ENCODE results near the gene GPR83.

The GPR83 gene

GRCh38 chr11:94445641-94446040 is 44.4 kb upstream of the GPR83 start:
- Histone ChIP-seq H3K27me3 (ENCODE audit: insufficient read depth, poor library complexity, severe bottlenecking) (no peaks in the 10 kb centered on the region), H3K9me3 (ENCODE audit: severe bottlenecking) (no peaks in the 10 kb centered on the region), H3K4me3 (ENCODE audit: severe bottlenecking) (no peak overlapping the region), H3K36me3 (ENCODE audit: low read depth) (peaks cover 42% of the 10 kb centered on the region), H3K4me1 (ENCODE audit: insufficient read depth, poor library complexity, severe bottlenecking) (peaks cover 17% of the 10 kb centered on the region), H3K27ac (ENCODE audit: poor library complexity, severe bottlenecking) (no peak overlapping the region)
- no peak for DNase-seq (ENCODE audit: low spot score)
- no peak for TF ChIP-seq CTCF (IDR thresholded peaks at IDR 0.05; ENCODE audit: poor library complexity, severe bottlenecking)
- ATAC-seq (ENCODE audit: low read depth) = no peak

- DNase-seq (ENCODE audit: low spot score) = no peak
- H3K9me3 ChIP-seq (ENCODE audit: severe bottlenecking) = no peaks in the 10 kb centered on the region
Observed at GRCh38 chr11:94433049-94433448, 31.8 kb upstream of the GPR83 start.

GRCh38 chr11:94424662-94425061 is 23.4 kb upstream of the GPR83 start:
- TF ChIP-seq CTCF (IDR thresholded peaks at IDR 0.05; ENCODE audit: poor library complexity, severe bottlenecking) = no peak
- Histone ChIP-seq H3K27me3 (ENCODE audit: insufficient read depth, poor library complexity, severe bottlenecking) (no peaks in the 10 kb centered on the region), H3K4me3 (ENCODE audit: severe bottlenecking) (no peak overlapping the region), H3K36me3 (ENCODE audit: low read depth) (peaks cover 38% of the 10 kb centered on the region), H3K4me1 (ENCODE audit: insufficient read depth, poor library complexity, severe bottlenecking) (peaks cover 4% of the 10 kb centered on the region), H3K9me3 (ENCODE audit: severe bottlenecking) (no peaks in the 10 kb centered on the region), H3K27ac (ENCODE audit: poor library complexity, severe bottlenecking) (no peak overlapping the region)
- DNase-seq (ENCODE audit: low spot score) (no peak), ATAC-seq (ENCODE audit: low read depth) (no peak)

More at GRCh38 chr11:94433049-94433448, 31.8 kb upstream of the GPR83 start:
- Histone ChIP-seq H3K27me3 (ENCODE audit: insufficient read depth, poor library complexity, severe bottlenecking) (no peaks in the 10 kb centered on the region), H3K27ac (ENCODE audit: poor library complexity, severe bottlenecking) (no peak overlapping the region), H3K4me1 (ENCODE audit: insufficient read depth, poor library complexity, severe bottlenecking) (no peaks in the 10 kb centered on the region), H3K36me3 (ENCODE audit: low read depth) (peaks cover 47% of the 10 kb centered on the region), H3K4me3 (ENCODE audit: severe bottlenecking) (no peak overlapping the region)
- no peak for ATAC-seq (ENCODE audit: low read depth)
- TF ChIP-seq CTCF (IDR thresholded peaks at IDR 0.05; ENCODE audit: poor library complexity, severe bottlenecking) = no peak

- Histone ChIP-seq H3K9me3 (ENCODE audit: severe bottlenecking) (no peaks in the 10 kb centered on the region), H3K27ac (ENCODE audit: poor library complexity, severe bottlenecking) (no peak overlapping the region), H3K4me1 (ENCODE audit: insufficient read depth, poor library complexity, severe bottlenecking) (peaks cover 4% of the 10 kb centered on the region), H3K36me3 (ENCODE audit: low read depth) (peaks cover 36% of the 10 kb centered on the region), H3K27me3 (ENCODE audit: insufficient read depth, poor library complexity, severe bottlenecking) (no peaks in the 10 kb centered on the region), H3K4me3 (ENCODE audit: severe bottlenecking) (no peak overlapping the region)
- TF ChIP-seq CTCF (IDR thresholded peaks at IDR 0.05; ENCODE audit: poor library complexity, severe bottlenecking) = no peak
- DNase-seq (ENCODE audit: low spot score) (no peak), ATAC-seq (ENCODE audit: low read depth) (no peak)
Observed at GRCh38 chr11:94424011-94424410, 22.8 kb upstream of the GPR83 start.

GRCh38 chr11:94423507-94423906 is 22.3 kb upstream of the GPR83 start:
- Histone ChIP-seq H3K27ac (ENCODE audit: poor library complexity, severe bottlenecking) (no peak overlapping the region), H3K4me3 (ENCODE audit: severe bottlenecking) (no peak overlapping the region), H3K27me3 (ENCODE audit: insufficient read depth, poor library complexity, severe bottlenecking) (no peaks in the 10 kb centered on the region), H3K9me3 (ENCODE audit: severe bottlenecking) (no peaks in the 10 kb centered on the region), H3K4me1 (ENCODE audit: insufficient read depth, poor library complexity, severe bottlenecking) (peaks cover 4% of the 10 kb centered on the region), H3K36me3 (ENCODE audit: low read depth) (peaks cover 36% of the 10 kb centered on the region)
- ATAC-seq (ENCODE audit: low read depth) = no peak
- TF ChIP-seq CTCF (IDR thresholded peaks at IDR 0.05; ENCODE audit: poor library complexity, severe bottlenecking) = no peak
- no peak for DNase-seq (ENCODE audit: low spot score)

Data from RWPE2 (cell line).